Measurements from ENCODE around the gene TECTA.

TECTA gene

DNA sequence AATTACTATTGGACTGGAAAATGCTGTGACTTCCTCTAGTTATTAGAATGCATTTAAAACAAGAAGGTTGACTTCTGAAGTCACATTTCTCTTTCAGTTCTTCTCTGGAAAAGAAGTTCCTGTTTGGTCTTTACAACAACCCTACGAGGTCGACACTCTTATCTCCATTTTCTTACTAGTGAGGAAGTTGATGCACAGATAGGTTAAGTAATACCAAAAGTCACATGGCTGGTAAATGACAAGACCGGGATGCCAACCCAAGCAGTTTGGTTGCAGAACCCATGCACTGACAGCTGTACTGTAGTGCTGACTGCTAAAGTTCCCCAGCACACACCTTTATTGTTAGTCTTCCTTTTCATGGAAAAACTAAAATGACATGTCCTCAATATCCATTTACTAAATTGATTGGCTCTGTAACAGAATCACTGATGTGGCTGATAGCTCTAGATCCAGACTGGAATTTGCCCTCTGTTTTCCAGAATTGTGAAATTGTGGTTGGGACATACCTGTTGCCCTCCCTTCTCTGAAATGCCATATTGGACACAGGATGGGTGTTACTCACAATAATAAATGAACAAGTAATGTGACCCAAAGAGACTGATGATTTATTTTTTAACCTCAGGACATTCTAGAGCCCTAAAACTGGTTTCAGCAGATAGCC, 9.4 kb upstream of the TECTA start:
- H3K36me3 ChIP-seq (ENCODE audit: control insufficient read depth, insufficient read depth, low read length), result no peaks in the 10 kb centered on the region
- 88 to 97% methylated on average over 3 of the region's 3 CpGs for WGBS, 2 experiments
- H3K4me3 ChIP-seq (ENCODE audit: insufficient read depth, low read depth, low read length), result no peak overlapping the region
- no peak overlapping the region for H3K27ac ChIP-seq (ENCODE audit: insufficient read depth, low read depth, low read length, poor library complexity, severe bottlenecking)
- no peaks in the 10 kb centered on the region for H3K4me1 ChIP-seq (ENCODE audit: control insufficient read depth, insufficient read depth, low read length)
- no peaks in the 10 kb centered on the region for H3K27me3 ChIP-seq (ENCODE audit: control insufficient read depth, insufficient read depth, low read length, poor library complexity, severe bottlenecking)
- no peaks in the 10 kb centered on the region for H3K9me3 ChIP-seq (ENCODE audit: control insufficient read depth, low read length)

DNA sequence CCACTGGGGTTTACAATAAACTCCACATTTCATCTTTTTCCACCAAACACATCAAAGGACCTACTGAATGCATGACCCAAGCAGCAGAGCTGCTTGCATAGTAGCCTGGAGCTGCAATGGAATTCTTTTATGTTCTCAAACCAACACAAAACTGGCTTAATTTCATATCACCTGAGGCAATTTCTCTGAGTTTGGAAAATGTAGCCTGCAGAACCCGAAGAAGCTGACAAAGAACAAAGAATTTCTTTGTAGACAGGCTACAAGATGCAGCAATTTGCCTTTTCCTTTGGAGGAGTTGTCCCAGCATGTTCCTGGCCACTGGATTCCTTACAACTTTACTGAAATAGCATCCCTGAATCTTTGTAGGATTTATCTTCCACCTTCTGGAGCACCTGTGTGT, 5.5 kb upstream of the TECTA start:
- no peaks in the 10 kb centered on the region for H3K4me1 ChIP-seq (ENCODE audit: control insufficient read depth, insufficient read depth, low read length)
- no peaks in the 10 kb centered on the region for H3K27me3 ChIP-seq (ENCODE audit: control insufficient read depth, insufficient read depth, low read length, poor library complexity, severe bottlenecking)
- H3K4me3 ChIP-seq (ENCODE audit: insufficient read depth, low read depth, low read length), result no peak overlapping the region
- H3K36me3 ChIP-seq (ENCODE audit: control insufficient read depth, insufficient read depth, low read length), result no peaks in the 10 kb centered on the region
- no peak overlapping the region for H3K27ac ChIP-seq (ENCODE audit: insufficient read depth, low read depth, low read length, poor library complexity, severe bottlenecking)
- 88 to 89% methylated on average over 1 of the region's 1 CpG for WGBS, 2 experiments
- no peaks in the 10 kb centered on the region for H3K9me3 ChIP-seq (ENCODE audit: control insufficient read depth, low read length)

DNA sequence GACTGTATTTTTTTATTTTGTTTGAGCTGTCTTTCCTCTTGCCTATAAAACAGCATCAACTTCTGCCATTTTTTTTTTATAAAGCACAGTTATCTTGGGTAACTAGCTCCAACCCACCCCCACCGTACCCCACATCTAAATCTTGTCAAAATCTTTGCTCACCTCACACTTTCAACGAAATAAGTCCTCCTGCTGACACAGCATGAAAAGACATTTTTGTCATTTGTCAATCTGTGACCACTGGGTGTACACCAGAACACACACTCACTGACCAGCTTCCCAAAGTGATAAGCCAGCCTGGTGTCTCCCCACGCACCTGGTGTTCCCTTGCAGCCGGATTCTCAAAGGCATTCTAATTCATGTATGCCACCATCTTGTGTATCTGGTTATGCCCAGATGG, 1.7 kb upstream of the TECTA start:
- no peaks in the 10 kb centered on the region for H3K4me1 ChIP-seq (ENCODE audit: control insufficient read depth, insufficient read depth, low read length)
- no peak overlapping the region for H3K27ac ChIP-seq (ENCODE audit: insufficient read depth, low read depth, low read length, poor library complexity, severe bottlenecking)
- H3K9me3 ChIP-seq (ENCODE audit: control insufficient read depth, low read length), result no peaks in the 10 kb centered on the region
- no peaks in the 10 kb centered on the region for H3K36me3 ChIP-seq (ENCODE audit: control insufficient read depth, insufficient read depth, low read length)
- WGBS, 2 experiments, result 93 to 97% methylated on average over 4 of the region's 4 CpGs
- no peak overlapping the region for H3K4me3 ChIP-seq (ENCODE audit: insufficient read depth, low read depth, low read length)
- no peaks in the 10 kb centered on the region for H3K27me3 ChIP-seq (ENCODE audit: control insufficient read depth, insufficient read depth, low read length, poor library complexity, severe bottlenecking)

DNA sequence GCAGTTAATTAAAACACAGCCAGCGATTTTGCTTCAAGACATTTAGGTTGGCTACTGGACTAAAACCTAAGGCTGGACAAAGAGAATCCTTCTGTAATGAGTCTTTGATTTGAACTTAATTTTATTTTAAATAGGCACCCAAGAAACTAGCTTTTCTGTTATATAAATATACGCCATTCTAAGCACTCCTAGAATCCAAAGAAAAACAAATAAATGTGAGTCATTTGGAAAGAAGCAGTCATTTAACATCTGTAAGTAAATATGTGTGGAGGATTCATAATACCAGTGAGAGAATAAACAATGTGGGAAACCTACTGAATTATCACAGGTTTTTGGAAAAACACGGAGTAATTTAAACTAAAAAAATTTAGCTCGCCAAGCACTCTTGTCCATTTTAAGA, 1.2 kb upstream of the TECTA start:
- WGBS, 2 experiments, result 96 to 100% methylated on average over 3 to 4 of the region's 4 CpGs
- H3K36me3 ChIP-seq (ENCODE audit: control insufficient read depth, insufficient read depth, low read length), result no peaks in the 10 kb centered on the region
- H3K4me1 ChIP-seq (ENCODE audit: control insufficient read depth, insufficient read depth, low read length), result no peaks in the 10 kb centered on the region
- no peaks in the 10 kb centered on the region for H3K9me3 ChIP-seq (ENCODE audit: control insufficient read depth, low read length)
- H3K27me3 ChIP-seq (ENCODE audit: control insufficient read depth, insufficient read depth, low read length, poor library complexity, severe bottlenecking), result no peaks in the 10 kb centered on the region
- no peak overlapping the region for H3K4me3 ChIP-seq (ENCODE audit: insufficient read depth, low read depth, low read length)
- no peak overlapping the region for H3K27ac ChIP-seq (ENCODE audit: insufficient read depth, low read depth, low read length, poor library complexity, severe bottlenecking)

- no peaks in the 10 kb centered on the region for H3K4me1 ChIP-seq (ENCODE audit: control insufficient read depth, insufficient read depth, low read length)
- H3K27ac ChIP-seq (ENCODE audit: insufficient read depth, low read depth, low read length, poor library complexity, severe bottlenecking), result no peak overlapping the region
- WGBS, 2 experiments, result 90% methylated on average over 9 of the region's 9 CpGs
- H3K36me3 ChIP-seq (ENCODE audit: control insufficient read depth, insufficient read depth, low read length), result no peaks in the 10 kb centered on the region
- H3K9me3 ChIP-seq (ENCODE audit: control insufficient read depth, low read length), result no peaks in the 10 kb centered on the region
- H3K27me3 ChIP-seq (ENCODE audit: control insufficient read depth, insufficient read depth, low read length, poor library complexity, severe bottlenecking), result no peaks in the 10 kb centered on the region
- no peak overlapping the region for H3K4me3 ChIP-seq (ENCODE audit: insufficient read depth, low read depth, low read length)
These were observed 3.3 kb downstream of the TECTA start for GRCh38 chr11:121104312-121104762.

DNA sequence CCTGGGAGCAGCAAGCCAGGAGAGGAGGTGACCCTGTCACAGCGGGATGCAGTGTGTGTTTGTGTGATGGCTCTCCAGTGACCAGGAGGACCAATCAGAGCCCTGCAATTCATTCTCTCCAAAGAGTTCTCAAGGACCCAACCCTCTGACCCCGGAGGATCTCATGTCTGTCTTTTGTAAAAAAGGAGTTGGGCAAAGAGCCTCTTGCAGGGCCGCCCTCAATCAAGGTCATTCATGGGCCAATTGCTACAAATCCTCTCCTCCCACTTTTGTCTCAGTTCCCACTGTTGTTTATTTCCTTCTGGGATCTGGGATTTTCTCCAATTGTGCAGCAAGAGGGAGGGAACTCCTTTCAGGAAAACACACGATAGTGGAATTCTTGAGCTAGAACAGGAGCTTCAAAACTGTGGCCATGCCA, 4.0 kb downstream of the TECTA start:
- Histone ChIP-seq H3K4me3 (ENCODE audit: insufficient read depth, low read depth, low read length) (no peak overlapping the region), H3K27ac (ENCODE audit: insufficient read depth, low read depth, low read length, poor library complexity, severe bottlenecking) (no peak overlapping the region), H3K4me1 (ENCODE audit: control insufficient read depth, insufficient read depth, low read length) (no peaks in the 10 kb centered on the region), H3K9me3 (ENCODE audit: control insufficient read depth, low read length) (no peaks in the 10 kb centered on the region), H3K36me3 (ENCODE audit: control insufficient read depth, insufficient read depth, low read length) (no peaks in the 10 kb centered on the region), H3K27me3 (ENCODE audit: control insufficient read depth, insufficient read depth, low read length, poor library complexity, severe bottlenecking) (no peaks in the 10 kb centered on the region)
- 83 to 97% methylated on average over 4 of the region's 4 CpGs for WGBS, 2 experiments

DNA sequence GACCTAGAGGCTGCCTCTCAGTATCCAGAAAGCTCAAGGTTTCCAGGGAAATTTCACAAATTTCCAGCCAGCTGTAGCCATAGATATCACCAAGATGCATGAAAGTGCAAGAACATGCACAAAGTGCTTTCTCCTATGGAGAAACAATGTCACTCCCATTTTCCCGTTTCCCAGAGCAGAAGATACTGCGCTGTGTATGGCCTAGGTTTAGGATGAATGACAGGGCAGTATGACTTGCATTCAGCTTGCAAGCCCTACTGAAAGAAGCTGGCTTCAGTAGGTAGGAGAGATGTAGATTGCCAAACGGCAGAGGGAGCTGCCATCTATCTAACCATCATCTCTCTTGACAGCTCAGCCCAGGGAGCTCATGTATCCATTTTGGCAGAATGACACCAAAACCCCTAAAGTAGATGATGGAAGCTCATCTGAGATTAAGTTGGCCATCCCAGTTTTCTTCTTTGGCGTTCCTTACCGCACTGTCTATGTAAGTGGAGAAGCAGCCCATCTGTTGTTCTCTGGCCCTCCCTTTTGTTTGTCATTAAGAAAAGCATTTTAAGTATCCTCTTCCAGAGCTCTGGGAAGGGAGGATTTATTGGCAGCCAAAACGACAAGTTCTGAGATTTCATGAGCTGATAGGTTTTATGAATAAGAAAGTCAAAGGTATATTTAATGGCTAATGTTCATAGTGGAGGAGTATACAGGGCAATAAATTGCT, 4.6 kb downstream of the TECTA start:
- H3K27ac ChIP-seq (ENCODE audit: insufficient read depth, low read depth, low read length, poor library complexity, severe bottlenecking), result no peak overlapping the region
- 94 to 97% methylated on average over 6 of the region's 6 CpGs for WGBS, 2 experiments
- H3K4me1 ChIP-seq (ENCODE audit: control insufficient read depth, insufficient read depth, low read length), result no peaks in the 10 kb centered on the region
- H3K27me3 ChIP-seq (ENCODE audit: control insufficient read depth, insufficient read depth, low read length, poor library complexity, severe bottlenecking), result no peaks in the 10 kb centered on the region
- no peak overlapping the region for H3K4me3 ChIP-seq (ENCODE audit: insufficient read depth, low read depth, low read length)
- H3K36me3 ChIP-seq (ENCODE audit: control insufficient read depth, insufficient read depth, low read length), result no peaks in the 10 kb centered on the region
- H3K9me3 ChIP-seq (ENCODE audit: control insufficient read depth, low read length), result no peaks in the 10 kb centered on the region

DNA sequence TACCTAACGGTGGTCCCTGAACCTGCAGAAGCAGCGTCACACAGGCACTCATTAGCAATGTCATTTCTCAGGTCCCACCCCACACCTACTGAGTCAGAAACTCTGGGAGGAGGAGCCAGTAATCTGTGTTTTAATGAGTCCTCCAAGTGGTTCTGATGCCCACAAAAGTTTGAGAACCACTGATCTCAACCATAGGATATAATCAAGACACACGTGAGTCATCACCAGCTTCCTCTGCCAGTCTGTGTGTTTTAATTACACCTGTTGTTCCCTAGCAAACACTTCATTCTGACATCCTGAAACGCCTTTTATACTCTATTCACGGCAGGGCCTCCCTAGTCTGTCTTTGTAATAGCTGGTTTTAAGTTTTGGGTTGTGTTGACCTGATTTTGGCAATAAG, 5.8 kb downstream of the TECTA start:
- Histone ChIP-seq H3K4me3 (ENCODE audit: insufficient read depth, low read depth, low read length) (no peak overlapping the region), H3K27me3 (ENCODE audit: control insufficient read depth, insufficient read depth, low read length, poor library complexity, severe bottlenecking) (peaks cover 3% of the 10 kb centered on the region), H3K27ac (ENCODE audit: insufficient read depth, low read depth, low read length, poor library complexity, severe bottlenecking) (no peak overlapping the region), H3K36me3 (ENCODE audit: control insufficient read depth, insufficient read depth, low read length) (no peaks in the 10 kb centered on the region), H3K4me1 (ENCODE audit: control insufficient read depth, insufficient read depth, low read length) (no peaks in the 10 kb centered on the region), H3K9me3 (ENCODE audit: control insufficient read depth, low read length) (no peaks in the 10 kb centered on the region)
- 72 to 77% methylated on average over 5 of the region's 5 CpGs for WGBS, 2 experiments

- H3K4me3 ChIP-seq (ENCODE audit: insufficient read depth, low read depth, low read length), result no peak overlapping the region
- H3K36me3 ChIP-seq (ENCODE audit: control insufficient read depth, insufficient read depth, low read length), result no peaks in the 10 kb centered on the region
- no peaks in the 10 kb centered on the region for H3K9me3 ChIP-seq (ENCODE audit: control insufficient read depth, low read length)
- H3K27me3 ChIP-seq (ENCODE audit: control insufficient read depth, insufficient read depth, low read length, poor library complexity, severe bottlenecking), result peaks cover 3% of the 10 kb centered on the region
- WGBS, 2 experiments, result 0% methylated on average over 1 of the region's 1 CpG
- no peak overlapping the region for H3K27ac ChIP-seq (ENCODE audit: insufficient read depth, low read depth, low read length, poor library complexity, severe bottlenecking)
- H3K4me1 ChIP-seq (ENCODE audit: control insufficient read depth, insufficient read depth, low read length), result peaks cover 4% of the 10 kb centered on the region
These were observed 7.4 kb downstream of the TECTA start for GRCh38 chr11:121108413-121108812.

- peaks cover 4% of the 10 kb centered on the region for H3K4me1 ChIP-seq (ENCODE audit: control insufficient read depth, insufficient read depth, low read length)
- no peak overlapping the region for H3K27ac ChIP-seq (ENCODE audit: insufficient read depth, low read depth, low read length, poor library complexity, severe bottlenecking)
- no peaks in the 10 kb centered on the region for H3K9me3 ChIP-seq (ENCODE audit: control insufficient read depth, low read length)
- no peak overlapping the region for H3K4me3 ChIP-seq (ENCODE audit: insufficient read depth, low read depth, low read length)
- WGBS, 2 experiments, result 97 to 100% methylated on average over 2 of the region's 2 CpGs
- H3K27me3 ChIP-seq (ENCODE audit: control insufficient read depth, insufficient read depth, low read length, poor library complexity, severe bottlenecking), result peaks cover 3% of the 10 kb centered on the region
- no peaks in the 10 kb centered on the region for H3K36me3 ChIP-seq (ENCODE audit: control insufficient read depth, insufficient read depth, low read length)
These were observed 8.4 kb downstream of the TECTA start for GRCh38 chr11:121109471-121109870.
